Right lobe of liver (tissue), 4 donors: ENCODE data around the gene SLC31A2.

ENCODE experiments used
- CTCF ChIP-seq, 4 donors: fragments of 200-600 bp in 3 of 4; fragments of 450-650 bp in 1 of 4; IDR thresholded peaks; one replicate each; pipeline versions ENCODE4 v1.5.1 to v1.8.0; 2016 to 2022; ENCODE audit warnings: antibody characterized with exemption in 4 of 4, mild to moderate bottlenecking in 2 of 4
- POLR2A ChIP-seq: fragments of 450-650 bp; IDR thresholded peaks from one replicate; pipeline ENCODE4 v1.6.1; 2017; ENCODE audit warnings: antibody characterized with exemption, mild to moderate bottlenecking
- donor health status: DM: no; HTN: no; CAD: no.
- donor health status: DM: no; HTN: no; CAD: no.
- donor health status: DM: no; HTN: yes; CAD: no.

- no peak for TF ChIP-seq CTCF (IDR thresholded peaks at IDR 0.05)
- TF ChIP-seq POLR2A, result no peak
Observed at GRCh38 chr9:113129884-113130283, 20.9 kb upstream of the SLC31A2 start.
